HepG2 (cell line): Measurements from ENCODE around the gene SLC25A11. TPM values are rescaled to one million over a fixed set of nuclear protein-coding genes. Genes with fewer than 3 reads are reported as not detected.

Experiments used
- ATF7 ChIP-seq, 2 experiments: fragments of 450-650 bp in 1 of 2; sonication (generic) in 1 of 2; formaldehyde crosslinking in 1 of 2; IDR thresholded peaks; 2 replicates each; pipeline versions ENCODE4 v1.4.0 to v1.6.1; 2016 to 2020; ENCODE audit warnings: antibody characterized with exemption in 1 of 2, mild to moderate bottlenecking in 1 of 2, missing genetic modification reagents in 1 of 2
- CAMTA2 ChIP-seq: sonication (generic); formaldehyde crosslinking; IDR thresholded peaks from 2 replicates; pipeline ENCODE4 v1.4.0; 2020; ENCODE audit warnings: mild to moderate bottlenecking, missing genetic modification reagents, borderline replicate concordance
- FOXA3 ChIP-seq: IDR thresholded peaks from 2 replicates; pipeline ENCODE4 v1.6.1; 2016; ENCODE audit warnings: missing genetic modification reagents, missing compliant biosample characterization
- JARID2 ChIP-seq: sonication (generic); formaldehyde crosslinking; IDR thresholded peaks from 2 replicates; pipeline ENCODE4 v1.8.1; 2023; ENCODE audit warnings: missing genetic modification reagents, inconsistent platforms; ENCODE audit not compliant: insufficient replicate concordance
- KDM6A ChIP-seq: IDR thresholded peaks from 2 replicates; pipeline ENCODE4 v1.6.1; 2016; ENCODE audit warnings: low read depth
- MLLT10 ChIP-seq: sonication (generic); formaldehyde crosslinking; IDR thresholded peaks from 2 replicates; pipeline ENCODE4 v1.4.0; 2020; ENCODE audit warnings: missing genetic modification reagents
- MXI1 ChIP-seq: IDR thresholded peaks from 3 replicates; pipeline ENCODE4 v1.6.1; 2012; ENCODE audit warnings: low read depth, low read length, inconsistent platforms, borderline replicate concordance
- MYC ChIP-seq: sonication (generic); formaldehyde crosslinking; IDR thresholded peaks from 2 replicates; pipeline ENCODE4 v1.9.0; 2021; ENCODE audit warnings: missing genetic modification reagents, borderline replicate concordance
- NONO ChIP-seq, 2 experiments: fragments of 450-650 bp in 1 of 2; sonication (generic) in 1 of 2; formaldehyde crosslinking in 1 of 2; IDR thresholded peaks in 1 of 2; conservative IDR thresholded peaks in 1 of 2; 2 replicates each; pipeline versions ENCODE4 v1.6.1 to v1.8.0; 2017 to 2022; ENCODE audit warnings: mild to moderate bottlenecking in 1 of 2, missing genetic modification reagents in 1 of 2, moderate library complexity in 1 of 2
- PAWR ChIP-seq: sonication (generic); formaldehyde crosslinking; IDR thresholded peaks from 2 replicates; pipeline ENCODE4 v1.4.0; 2020; ENCODE audit warnings: missing genetic modification reagents, mild to moderate bottlenecking, borderline replicate concordance
- ZFP36 ChIP-seq: fragments of 150-350 bp; IDR thresholded peaks from 2 replicates; pipeline ENCODE4 v1.6.1; 2018; ENCODE audit warnings: borderline replicate concordance, low read length, low read depth; ENCODE audit not compliant: partially characterized antibody
- ZNF329 ChIP-seq: sonication (generic); formaldehyde crosslinking; IDR thresholded peaks from 2 replicates; pipeline ENCODE4 v1.9.0; 2021; ENCODE audit warnings: low read depth, mild to moderate bottlenecking, missing genetic modification reagents
- ZNF556 ChIP-seq: sonication (generic); formaldehyde crosslinking; IDR thresholded peaks from 2 replicates; pipeline ENCODE4 v1.4.0; 2020; ENCODE audit warnings: mild to moderate bottlenecking, missing genetic modification reagents, borderline replicate concordance
- ZNF557 ChIP-seq: sonication (generic); formaldehyde crosslinking; IDR thresholded peaks from 2 replicates; pipeline ENCODE4 v1.4.0; 2020; ENCODE audit warnings: missing genetic modification reagents
- ZNF687 ChIP-seq: sonication (generic); formaldehyde crosslinking; IDR thresholded peaks from 2 replicates; pipeline ENCODE4 v1.5.1; 2020; ENCODE audit warnings: mild to moderate bottlenecking, missing genetic modification reagents, moderate library complexity
- ZSCAN25 ChIP-seq: sonication (generic); formaldehyde crosslinking; IDR thresholded peaks from 2 replicates; pipeline ENCODE4 v1.8.0; 2022; ENCODE audit warnings: mild to moderate bottlenecking, missing genetic modification reagents
- polyA plus RNA-seq, 8 experiments: library from polyadenylated mRNA; depleted of rRNA in 3 of 8; stranded (reverse) in 7 of 8; unstranded in 1 of 8; fragments of >200 nt; fragmentation: Illumina TruSeq in 4 of 8; extraction: Trizol in 4 of 8; gene quantifications; 2 replicates each; pipeline versions ENCODE4 v1.2.1 to v1.2.3, GENCODE V29; 2011 to 2016; ENCODE audit warnings: low read depth in 4 of 8, missing spikeins in 1 of 8, mixed read lengths in 1 of 8; ENCODE audit not compliant: insufficient read depth in 1 of 8
- total RNA-seq, 5 experiments: library from RNA; depleted of rRNA; stranded (reverse); fragments of >200 nt; fragmentation: Illumina TruSeq; extraction: Trizol; gene quantifications; 2 replicates each; pipeline ENCODE4 v1.2.3, GENCODE V29; 2016; ENCODE audit warnings: low read depth in 1 of 5
- TF ChIP-seq, protein P1 (sequence below): sonication (generic); formaldehyde crosslinking; IDR thresholded peaks from 2 replicates; pipeline ENCODE4 v1.5.0; 2020; ENCODE audit warnings: mild to moderate bottlenecking, missing genetic modification reagents
- TF ChIP-seq, protein P2 (sequence below): IDR thresholded peaks from 2 replicates; pipeline ENCODE4 v1.6.1; 2018; ENCODE audit warnings: missing genetic modification reagents
- TF ChIP-seq, protein P3 (sequence below): sonication (generic); formaldehyde crosslinking; conservative IDR thresholded peaks from 2 replicates; pipeline ENCODE4 v1.8.1; 2023; ENCODE audit warnings: missing genetic modification reagents

The SLC25A11 gene
- total and polyA plus RNA-seq, 2 of the 13 experiments (the other 11 are each of a cell fraction or from before 2014, with no cell fraction given), result 35.4 to 47.2 TPM

DNA sequence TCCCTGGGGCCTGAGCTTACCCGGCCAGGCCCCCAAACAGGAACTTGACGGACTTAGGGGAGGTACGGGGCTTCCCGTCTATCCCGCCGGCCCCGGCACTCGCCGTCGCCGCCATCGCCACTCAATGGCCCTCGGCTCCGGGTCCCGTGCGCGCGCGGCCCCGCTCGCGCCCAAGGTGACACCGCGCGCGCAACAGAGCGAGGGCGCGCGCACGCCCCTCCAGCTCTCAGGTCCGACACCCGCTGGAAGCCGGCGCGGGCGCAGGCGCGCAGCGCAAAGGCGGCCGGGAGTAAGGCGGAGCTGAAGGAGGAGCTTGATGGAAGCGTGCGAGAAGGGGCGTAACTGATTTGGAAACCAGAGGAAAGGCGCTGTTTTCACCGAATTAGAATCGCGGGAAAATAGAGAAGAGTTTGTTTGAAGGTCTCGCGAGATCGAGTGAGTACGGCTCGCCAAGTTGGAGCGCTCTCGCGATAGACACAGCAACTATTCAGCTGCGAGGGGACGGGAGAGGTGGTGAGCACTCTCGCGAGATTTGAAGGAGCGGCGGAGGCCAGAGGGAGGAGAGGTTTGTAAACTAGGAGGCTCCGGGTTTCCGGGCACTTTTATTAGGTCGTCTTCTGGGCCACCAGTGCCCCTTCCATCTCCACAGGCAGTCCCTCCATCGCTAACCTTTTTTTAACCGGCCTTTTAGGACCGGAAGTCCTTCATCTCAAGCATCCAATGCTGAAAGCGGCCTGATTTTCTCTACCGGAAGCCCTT lies at the start of gene SLC25A11, which contains the start of gene RNF167 (continued):
- peak; percentile 80 for TF ChIP-seq ZNF687
- TF ChIP-seq, protein P1, sequence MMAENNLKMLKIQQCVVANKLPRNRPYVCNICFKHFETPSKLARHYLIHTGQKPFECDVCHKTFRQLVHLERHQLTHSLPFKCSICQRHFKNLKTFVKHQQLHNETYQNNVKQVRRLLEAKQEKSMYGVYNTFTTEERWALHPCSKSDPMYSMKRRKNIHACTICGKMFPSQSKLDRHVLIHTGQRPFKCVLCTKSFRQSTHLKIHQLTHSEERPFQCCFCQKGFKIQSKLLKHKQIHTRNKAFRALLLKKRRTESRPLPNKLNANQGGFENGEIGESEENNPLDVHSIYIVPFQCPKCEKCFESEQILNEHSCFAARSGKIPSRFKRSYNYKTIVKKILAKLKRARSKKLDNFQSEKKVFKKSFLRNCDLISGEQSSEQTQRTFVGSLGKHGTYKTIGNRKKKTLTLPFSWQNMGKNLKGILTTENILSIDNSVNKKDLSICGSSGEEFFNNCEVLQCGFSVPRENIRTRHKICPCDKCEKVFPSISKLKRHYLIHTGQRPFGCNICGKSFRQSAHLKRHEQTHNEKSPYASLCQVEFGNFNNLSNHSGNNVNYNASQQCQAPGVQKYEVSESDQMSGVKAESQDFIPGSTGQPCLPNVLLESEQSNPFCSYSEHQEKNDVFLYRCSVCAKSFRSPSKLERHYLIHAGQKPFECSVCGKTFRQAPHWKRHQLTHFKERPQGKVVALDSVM (CRISPR knock-in tag), result peak; percentile 95
- no peak for TF ChIP-seq KDM6A (CRISPR knock-in tag)
- TF ChIP-seq ZFP36, result no peak
- TF ChIP-seq, protein P2, sequence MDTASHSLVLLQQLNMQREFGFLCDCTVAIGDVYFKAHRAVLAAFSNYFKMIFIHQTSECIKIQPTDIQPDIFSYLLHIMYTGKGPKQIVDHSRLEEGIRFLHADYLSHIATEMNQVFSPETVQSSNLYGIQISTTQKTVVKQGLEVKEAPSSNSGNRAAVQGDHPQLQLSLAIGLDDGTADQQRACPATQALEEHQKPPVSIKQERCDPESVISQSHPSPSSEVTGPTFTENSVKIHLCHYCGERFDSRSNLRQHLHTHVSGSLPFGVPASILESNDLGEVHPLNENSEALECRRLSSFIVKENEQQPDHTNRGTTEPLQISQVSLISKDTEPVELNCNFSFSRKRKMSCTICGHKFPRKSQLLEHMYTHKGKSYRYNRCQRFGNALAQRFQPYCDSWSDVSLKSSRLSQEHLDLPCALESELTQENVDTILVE (CRISPR knock-in tag), result 0 out of 2 replicates have a peak, but pooled peaks have one; percentile 21
- TF ChIP-seq MLLT10 (CRISPR knock-in tag), result no peak
- no peak for TF ChIP-seq NONO (IDR thresholded peaks at IDR 0.05)
- TF ChIP-seq NONO (CRISPR knock-in tag; conservative IDR thresholded peaks at IDR 0.05), result peak; percentile 86
- no peak for TF ChIP-seq JARID2 (CRISPR knock-in tag)
- no peak for TF ChIP-seq ATF7 (IDR thresholded peaks at IDR 0.05)
- TF ChIP-seq ATF7 (CRISPR knock-in tag; IDR thresholded peaks at IDR 0.05), result no peak
- no peak; the same call in 1 of the 2 replicates for TF ChIP-seq ZNF556 (CRISPR knock-in tag)
- TF ChIP-seq CAMTA2, result no peak
- TF ChIP-seq ZNF557, result no peak
- TF ChIP-seq MXI1, result peak; percentile 86; the same call in 2 of the 3 replicates
- TF ChIP-seq, protein P3, sequence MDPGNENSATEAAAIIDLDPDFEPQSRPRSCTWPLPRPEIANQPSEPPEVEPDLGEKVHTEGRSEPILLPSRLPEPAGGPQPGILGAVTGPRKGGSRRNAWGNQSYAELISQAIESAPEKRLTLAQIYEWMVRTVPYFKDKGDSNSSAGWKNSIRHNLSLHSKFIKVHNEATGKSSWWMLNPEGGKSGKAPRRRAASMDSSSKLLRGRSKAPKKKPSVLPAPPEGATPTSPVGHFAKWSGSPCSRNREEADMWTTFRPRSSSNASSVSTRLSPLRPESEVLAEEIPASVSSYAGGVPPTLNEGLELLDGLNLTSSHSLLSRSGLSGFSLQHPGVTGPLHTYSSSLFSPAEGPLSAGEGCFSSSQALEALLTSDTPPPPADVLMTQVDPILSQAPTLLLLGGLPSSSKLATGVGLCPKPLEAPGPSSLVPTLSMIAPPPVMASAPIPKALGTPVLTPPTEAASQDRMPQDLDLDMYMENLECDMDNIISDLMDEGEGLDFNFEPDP (CRISPR knock-in tag), result no peak
- TF ChIP-seq MYC (CRISPR knock-in tag), result peak; percentile 68
- no peak for TF ChIP-seq ZNF329 (CRISPR knock-in tag)
- TF ChIP-seq PAWR, result no peak
- no peak for TF ChIP-seq ZSCAN25 (CRISPR knock-in tag)
- TF ChIP-seq FOXA3 (CRISPR knock-in tag), result peak; percentile 24
